B cell (primary cell): ENCODE results near the gene SNED1. TPM values are rescaled to one million over a fixed set of nuclear protein-coding genes. Genes with fewer than 3 reads are reported as not detected.
A peak's percentile ranks its signal among the peaks of the same experiment; 100 is the strongest.

ENCODE experiments used
- ATAC-seq: fragments of 200-7000 bp; cut with Tn5 transposase; one replicate; pipeline ENCODE4 v1.10.0; 2021; ENCODE audit warnings: low read depth, mild to moderate bottlenecking, moderate number of reproducible peaks, moderate library complexity
- CTCF ChIA-PET: fragments of 350-600 bp; sonication (Branson Sonifier 250); formaldehyde crosslinking; loops from one replicate; lab custom pipeline; 2021; ENCODE audit warnings: antibody characterized with exemption, inconsistent platforms; lab: Charles Lee
- POLR2A ChIA-PET: fragments of 350-600 bp; sonication (Branson Sonifier 250); formaldehyde crosslinking; loops from one replicate; lab custom pipeline; 2021; ENCODE audit warnings: antibody characterized with exemption; lab: Charles Lee
- DNase-seq: peaks from one replicate; pipeline ENCODE4 v3.0.0; 2013
- H2AFZ ChIP-seq: 2 replicates; pipeline ENCODE4 v1.6.1; 2012; ENCODE audit warnings: mild to moderate bottlenecking, low read depth, low read length; ENCODE audit not compliant: insufficient read depth, poor library complexity, severe bottlenecking
- H3K27ac ChIP-seq, 2 donors: 1 replicate in 1 of 2; 2 replicates in 1 of 2; pipeline ENCODE4 v1.5.1; 2012 to 2013; ENCODE audit warnings: low read length in 2 of 2, mild to moderate bottlenecking in 2 of 2, moderate library complexity in 1 of 2
- H3K27me3 ChIP-seq, 4 experiments: fragments of 200-600 bp in 1 of 4; sonication (generic) in 1 of 4; replicated peaks in 1 of 4; 1 replicate in 2 of 4; 2 replicates in 2 of 4; pipeline versions ENCODE4 v1.6.1 to v1.7.0; 2013 to 2016; ENCODE audit warnings: low read length in 3 of 4, mild to moderate bottlenecking in 2 of 4, mixed read lengths in 1 of 4, moderate library complexity in 1 of 4; ENCODE audit not compliant: insufficient read depth in 4 of 4, control insufficient read depth in 3 of 4; ENCODE audit errors: control extremely low read depth in 1 of 4
- H3K36me3 ChIP-seq, 2 experiments: replicated peaks in 1 of 2; 1 replicate in 1 of 2; 2 replicates in 1 of 2; pipeline versions ENCODE4 v1.6.1 to v1.7.1; 2013; ENCODE audit warnings: low read length in 1 of 2; ENCODE audit not compliant: insufficient read depth in 2 of 2, control insufficient read depth in 1 of 2; ENCODE audit errors: control extremely low read depth in 1 of 2, extremely low read depth in 1 of 2
- H3K4me1 ChIP-seq, 2 donors: fragments of 200-600 bp in 1 of 2; sonication (generic) in 1 of 2; 1 replicate in 1 of 2; 2 replicates in 1 of 2; pipeline versions ENCODE4 v1.5.1 to v1.6.1; 2013 to 2017; ENCODE audit warnings: low read length in 2 of 2; ENCODE audit not compliant: control insufficient read depth in 2 of 2, insufficient read depth in 2 of 2
- H3K4me2 ChIP-seq: replicated peaks from 2 replicates; pipeline ENCODE3; 2012; ENCODE audit warnings: mild to moderate bottlenecking, low read depth, low read length; ENCODE audit not compliant: poor library complexity, severe bottlenecking
- H3K4me3 ChIP-seq, 5 experiments: fragments of 200-600 bp in 1 of 5; sonication (generic) in 1 of 5; 1 replicate in 3 of 5; 2 replicates in 2 of 5; pipeline versions ENCODE4 v1.5.1 to v1.7.0; 2011 to 2016; ENCODE audit warnings: low read length in 4 of 5, mild to moderate bottlenecking in 4 of 5, low read depth in 2 of 5, control low read depth in 1 of 5, moderate library complexity in 1 of 5; ENCODE audit not compliant: insufficient read depth in 1 of 5; ENCODE audit errors: control extremely low read depth in 1 of 5, extremely low read depth in 1 of 5
- H3K79me2 ChIP-seq: fragments of 200-600 bp; sonication (generic); one replicate; pipeline ENCODE4 v1.6.0; 2016; ENCODE audit warnings: low read length; ENCODE audit not compliant: control insufficient read depth, insufficient read depth
- H3K9ac ChIP-seq: fragments of 200-600 bp; sonication (generic); 2 replicates; pipeline ENCODE4 v1.6.1; 2017; ENCODE audit warnings: mild to moderate bottlenecking, low read length, moderate library complexity
- H3K9me3 ChIP-seq, 3 donors: one replicate each; pipeline versions ENCODE4 v1.6.1 to v1.7.1; 2013; ENCODE audit warnings: low read length in 2 of 3; ENCODE audit not compliant: control insufficient read depth in 2 of 3, insufficient read depth in 1 of 3; ENCODE audit errors: control extremely low read depth in 1 of 3
- H4K20me1 ChIP-seq: 2 replicates; pipeline ENCODE4 v1.6.0; 2012; ENCODE audit warnings: mild to moderate bottlenecking, low read length; ENCODE audit not compliant: insufficient read depth, control insufficient read depth, poor library complexity, severe bottlenecking
- H3K27ac Mint-ChIP-seq: one replicate; pipeline ENCODE4 v1.8.0; 2021; ENCODE audit warnings: mixed read lengths
- H3K27me3 Mint-ChIP-seq: one replicate; pipeline ENCODE4 v1.8.0; 2021; ENCODE audit warnings: mixed read lengths
- H3K4me1 Mint-ChIP-seq: one replicate; pipeline ENCODE4 v1.8.0; 2021; ENCODE audit warnings: mixed read lengths
- H3K4me3 Mint-ChIP-seq: one replicate; pipeline ENCODE4 v1.8.0; 2021; ENCODE audit warnings: mixed read lengths
- H3K9me3 Mint-ChIP-seq: one replicate; pipeline ENCODE4 v1.8.0; 2022; ENCODE audit warnings: mixed read lengths; ENCODE audit not compliant: insufficient read depth
- EZH2 ChIP-seq: IDR thresholded peaks from 2 replicates; pipeline ENCODE4 v1.6.1; 2012; ENCODE audit warnings: borderline replicate concordance, low read depth, mild to moderate bottlenecking, moderate library complexity, low read length; ENCODE audit not compliant: insufficient read depth, poor library complexity, severe bottlenecking
- WGBS: methylation state at CpG from one replicate; pipeline ENCODE4 v1.1.5; 2013; ENCODE audit warnings: missing lambda C conversion rate; ENCODE audit not compliant: insufficient coverage; 5-methylcytosine and 5-hydroxymethylcytosine counted together
- intact Hi-C: fragments of 100-400 bp; cut with micrococcal nuclease; formaldehyde crosslinking; loops from one replicate; pipeline ENCODE4 v1.10.0; 2022
- polyA plus RNA-seq: library from polyadenylated mRNA; depleted of rRNA; stranded (reverse); fragments of >200 nt; gene quantifications from 2 replicates; pipeline ENCODE4 v1.2.3, GENCODE V29; 2012
- total RNA-seq, 2 donors: library from RNA; stranded (reverse); fragments of 120-200 nt in 1 of 2; gene quantifications; 1 replicate in 1 of 2; 2 replicates in 1 of 2; pipeline versions ENCODE4 v1.2.3 to v1.2.4, GENCODE V29; 2013 to 2022
- TF ChIP-seq, protein P1 (sequence below): fragments of 200-600 bp; IDR thresholded peaks from one replicate; pipeline ENCODE4 v1.8.0; 2022; ENCODE audit warnings: antibody characterized with exemption, mild to moderate bottlenecking

Gene SNED1
- total and polyA plus RNA-seq, 2 donors (not counting 1 experiment from before 2014, with no cell fraction given) = 25.5 to 336 TPM

DNA sequence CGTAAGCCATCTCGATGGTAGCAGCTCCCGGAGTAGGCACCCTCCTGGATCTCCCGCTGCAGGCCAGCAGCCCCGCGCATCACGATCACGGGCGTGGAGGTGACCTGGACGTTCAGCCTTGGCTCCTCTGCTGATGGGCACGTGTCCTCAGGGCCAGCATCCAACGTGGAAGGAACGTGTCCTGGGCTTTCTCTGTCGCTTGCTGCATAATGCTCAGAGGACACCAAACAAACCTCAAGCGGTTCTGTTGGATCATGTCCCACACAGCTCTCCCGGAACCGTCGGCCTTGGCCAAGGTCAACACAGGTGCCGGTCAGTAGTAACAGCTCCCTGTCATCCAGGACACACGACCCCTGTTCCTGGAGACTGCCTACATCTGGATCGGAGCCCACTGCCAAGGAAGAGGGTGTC is 127.8 kb downstream of the SNED1 start:
- peak overlapping the region; percentile 54 for H3K4me2 ChIP-seq
- no peak overlapping the region for H3K4me3 Mint-ChIP-seq

DNA sequence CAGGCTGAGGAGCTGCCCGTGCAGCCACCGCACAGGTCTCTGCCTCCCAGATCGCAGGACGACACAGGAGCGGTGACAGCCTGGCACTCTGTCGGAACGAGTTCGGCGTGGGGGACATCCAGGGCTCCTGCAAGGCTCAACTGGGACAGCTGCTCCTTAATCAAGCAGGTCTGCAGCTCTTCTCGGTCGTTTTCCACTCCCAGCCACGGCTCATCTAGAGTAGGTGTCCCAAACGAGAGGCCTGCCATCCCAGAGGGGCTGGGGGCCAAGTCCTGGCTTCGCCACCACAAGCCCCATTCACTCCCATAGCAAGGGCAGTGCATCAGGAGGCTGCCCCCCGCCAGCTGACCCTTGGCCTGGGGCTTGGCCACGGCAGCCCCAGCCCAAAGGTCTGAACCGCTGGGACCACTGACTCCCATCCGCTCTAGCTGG is 128.4 kb downstream of the SNED1 start:
- CTCF ChIA-PET = no interaction called here
- H3K9me3 Mint-ChIP-seq = no peaks in the 10 kb centered on the region
- H3K27ac ChIP-seq = peak overlapping the region; percentile 94 to 97
- peaks cover 53% of the 10 kb centered on the region for H3K4me1 Mint-ChIP-seq
- ATAC-seq (no peak), DNase-seq (no peak)
- H3K27me3 ChIP-seq = no peaks in the 10 kb centered on the region
- H3K79me2 ChIP-seq = peaks cover 4% of the 10 kb centered on the region
- H3K4me3 Mint-ChIP-seq = peak overlapping the region; percentile 78
- intact Hi-C loops = loop anchor here (1.0 to 2.0 kb wide), 4 partner anchors 15 to 48 kb away; partner anchors contain the start of genes MTERF4 and PPP1R7
- POLR2A ChIA-PET = interaction anchor here (0.8 to 2.0 kb wide), 4 partner anchors 17 to 188 kb away, joined by 3 to 9 read pairs (median 6); partner anchors contain the start of genes HDLBP, MTERF4, PASK and SEPTIN2
- no peak overlapping the region for H2AFZ ChIP-seq
- H3K4me3 ChIP-seq = no peak overlapping the region
- H3K9ac ChIP-seq = peak overlapping the region; percentile 4
- no peaks in the 10 kb centered on the region for H3K27me3 Mint-ChIP-seq
- WGBS = 95% methylated on average over 18 of the region's 18 CpGs
- peaks cover 0 to 12% (median 0%) of the 10 kb centered on the region in 3 donors for H3K9me3 ChIP-seq
- H4K20me1 ChIP-seq = no peaks in the 10 kb centered on the region
- peak overlapping the region; percentile 49 for H3K4me2 ChIP-seq
- no peak for TF ChIP-seq EZH2
- TF ChIP-seq, protein P1, sequence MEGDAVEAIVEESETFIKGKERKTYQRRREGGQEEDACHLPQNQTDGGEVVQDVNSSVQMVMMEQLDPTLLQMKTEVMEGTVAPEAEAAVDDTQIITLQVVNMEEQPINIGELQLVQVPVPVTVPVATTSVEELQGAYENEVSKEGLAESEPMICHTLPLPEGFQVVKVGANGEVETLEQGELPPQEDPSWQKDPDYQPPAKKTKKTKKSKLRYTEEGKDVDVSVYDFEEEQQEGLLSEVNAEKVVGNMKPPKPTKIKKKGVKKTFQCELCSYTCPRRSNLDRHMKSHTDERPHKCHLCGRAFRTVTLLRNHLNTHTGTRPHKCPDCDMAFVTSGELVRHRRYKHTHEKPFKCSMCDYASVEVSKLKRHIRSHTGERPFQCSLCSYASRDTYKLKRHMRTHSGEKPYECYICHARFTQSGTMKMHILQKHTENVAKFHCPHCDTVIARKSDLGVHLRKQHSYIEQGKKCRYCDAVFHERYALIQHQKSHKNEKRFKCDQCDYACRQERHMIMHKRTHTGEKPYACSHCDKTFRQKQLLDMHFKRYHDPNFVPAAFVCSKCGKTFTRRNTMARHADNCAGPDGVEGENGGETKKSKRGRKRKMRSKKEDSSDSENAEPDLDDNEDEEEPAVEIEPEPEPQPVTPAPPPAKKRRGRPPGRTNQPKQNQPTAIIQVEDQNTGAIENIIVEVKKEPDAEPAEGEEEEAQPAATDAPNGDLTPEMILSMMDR = no peak
- peaks cover 44 to 61% of the 10 kb centered on the region in 2 donors for H3K4me1 ChIP-seq
- H3K27ac Mint-ChIP-seq = peak overlapping the region; percentile 99
- peaks cover 1 to 19% of the 10 kb centered on the region in 2 experiments for H3K36me3 ChIP-seq

More for the DNA sequence above, 127.8 kb downstream of the SNED1 start:
- ChIA-PET POLR2A (interaction anchor here (1.9 kb wide), 1 partner anchor 16 kb away, joined by 9 read pairs; no protein-coding TSS in a partner anchor), CTCF (no interaction called here)
- Mint-ChIP-seq H3K4me1 (peaks cover 53% of the 10 kb centered on the region), H3K27ac (peak overlapping the region; percentile 99), H3K27me3 (no peaks in the 10 kb centered on the region), H3K9me3 (no peaks in the 10 kb centered on the region)
- Histone ChIP-seq H3K4me3 (no peak overlapping the region), H3K9me3 (peaks cover 0 to 12% (median 0%) of the 10 kb centered on the region in 3 donors), H3K27me3 (no peaks in the 10 kb centered on the region), H2AFZ (no peak overlapping the region), H3K36me3 (peaks cover 1 to 19% of the 10 kb centered on the region in 2 experiments), H3K27ac (peak overlapping the region; percentile 94 to 97), H4K20me1 (no peaks in the 10 kb centered on the region), H3K4me1 (peaks cover 44 to 61% of the 10 kb centered on the region in 2 donors), H3K79me2 (peaks cover 4% of the 10 kb centered on the region), H3K9ac (no peak overlapping the region)
- no peak for ATAC-seq
- no peak for DNase-seq
- TF ChIP-seq, protein P1 = no peak
- TF ChIP-seq EZH2 = no peak
- intact Hi-C loops = loop anchor here (2.0 kb wide), 2 partner anchors 23 to 47 kb away; partner anchors contain the start of gene MTERF4
- WGBS = 97% methylated on average over 21 of the region's 21 CpGs
